ENCODE measurements around the gene DHRSX. TPM values are rescaled to one million over a fixed set of nuclear protein-coding genes. Genes with fewer than 3 reads are reported as not detected.
A peak's percentile ranks its signal among the peaks of the same experiment; 100 is the strongest.

The DHRSX gene
- total RNA-seq, 4 donors from 2014 or later: 8.2 to 35.7 (median 16.1) TPM

- Histone ChIP-seq H3K36me3 (no peaks in the 10 kb centered on the region), H3K27ac (no peak overlapping the region), H3K4me1 (no peaks in the 10 kb centered on the region), H3K9me3 (no peaks in the 10 kb centered on the region), H3K27me3 (no peaks in the 10 kb centered on the region), H3K4me3 (no peak overlapping the region)
- peak in 1 of 2 donors; percentile 21 for DNase-seq (ENCODE audit: low spot score in 2 of 2)
- 100% methylated on average over 4 of the region's 4 CpGs for WGBS
- TF ChIP-seq POLR2AphosphoS5 (IDR thresholded peaks at IDR 0.05) (no peak), CTCF (IDR thresholded peaks at IDR 0.05) (no peak), EP300 (IDR thresholded peaks at IDR 0.05) (no peak), POLR2A (IDR thresholded peaks at IDR 0.05) (no peak)
Observed at GRCh38 chrX:2230457-2230856, 270.3 kb downstream of the DHRSX start.

GRCh38 chrX:2228536-2228935, 272.2 kb downstream of the DHRSX start:
- H3K27me3 ChIP-seq: no peaks in the 10 kb centered on the region
- no peaks in the 10 kb centered on the region for H3K9me3 ChIP-seq
- TF ChIP-seq CTCF (IDR thresholded peaks at IDR 0.05) (no peak), EP300 (IDR thresholded peaks at IDR 0.05) (no peak), POLR2A (IDR thresholded peaks at IDR 0.05) (no peak), POLR2AphosphoS5 (IDR thresholded peaks at IDR 0.05) (no peak)
- H3K4me3 ChIP-seq: no peak overlapping the region
- H3K27ac ChIP-seq: no peak overlapping the region
- 74% methylated on average over 2 of the region's 2 CpGs for WGBS
- H3K36me3 ChIP-seq: peaks cover 4% of the 10 kb centered on the region
- DNase-seq (ENCODE audit: low spot score in 2 of 2): no peak
- H3K4me1 ChIP-seq: no peaks in the 10 kb centered on the region

- Histone ChIP-seq H3K4me3 (no peak overlapping the region), H3K27ac (no peak overlapping the region), H3K4me1 (no peaks in the 10 kb centered on the region), H3K9me3 (peaks cover 12% of the 10 kb centered on the region), H3K36me3 (peaks cover 12% of the 10 kb centered on the region), H3K27me3 (no peaks in the 10 kb centered on the region)
- no peak for TF ChIP-seq POLR2A (IDR thresholded peaks at IDR 0.05)
- no peak for TF ChIP-seq CTCF (IDR thresholded peaks at IDR 0.05)
- no peak for TF ChIP-seq EP300 (IDR thresholded peaks at IDR 0.05)
- no peak for TF ChIP-seq POLR2AphosphoS5 (IDR thresholded peaks at IDR 0.05)
- DNase-seq (ENCODE audit: low spot score in 2 of 2): no peak
- 91% methylated on average over 6 of the region's 6 CpGs for WGBS
Observed at GRCh38 chrX:2226906-2227656, 273.7 kb downstream of the DHRSX start.

- DNase-seq (ENCODE audit: low spot score in 2 of 2): no peak
- Histone ChIP-seq H3K4me3 (no peak overlapping the region), H3K36me3 (peaks cover 17% of the 10 kb centered on the region), H3K4me1 (no peaks in the 10 kb centered on the region), H3K27ac (no peak overlapping the region), H3K27me3 (no peaks in the 10 kb centered on the region), H3K9me3 (peaks cover 14% of the 10 kb centered on the region)
- 90% methylated on average over 9 of the region's 9 CpGs for WGBS
- no peak for TF ChIP-seq POLR2A (IDR thresholded peaks at IDR 0.05)
Observed at GRCh38 chrX:2226182-2226581, 274.6 kb downstream of the DHRSX start.

GRCh38 chrX:2224597-2225235, 276.1 kb downstream of the DHRSX start:
- WGBS: 93% methylated on average over 9 of the region's 9 CpGs
- no peak for TF ChIP-seq POLR2AphosphoS5 (IDR thresholded peaks at IDR 0.05)
- no peak for TF ChIP-seq CTCF (IDR thresholded peaks at IDR 0.05)
- TF ChIP-seq POLR2A (IDR thresholded peaks at IDR 0.05): no peak
- no peak for TF ChIP-seq EP300 (IDR thresholded peaks at IDR 0.05)
- no peaks in the 10 kb centered on the region for H3K27me3 ChIP-seq
- no peak for DNase-seq (ENCODE audit: low spot score in 2 of 2)
- H3K27ac ChIP-seq: no peak overlapping the region
- H3K4me3 ChIP-seq: no peak overlapping the region
- H3K36me3 ChIP-seq: peaks cover 32% of the 10 kb centered on the region
- H3K4me1 ChIP-seq: no peaks in the 10 kb centered on the region
- H3K9me3 ChIP-seq: peaks cover 20% of the 10 kb centered on the region
